BJ (cell line): ENCODE data around the gene ZNF184. TPM values are rescaled to one million over a fixed set of nuclear protein-coding genes. Genes with fewer than 3 reads are reported as not detected.

ENCODE experiments used
- CTCF ChIA-PET: fragments of 350-600 bp; formaldehyde crosslinking; extraction: SDS; loops from one replicate; lab custom pipeline; 2021; ENCODE audit warnings: antibody characterized with exemption, inconsistent platforms; lab: Yijun Ruan, JAX
- POLR2A ChIA-PET: fragments of 300-600 bp; sonication (Branson Sonifier 250); formaldehyde crosslinking; extraction: SDS; loops from one replicate; lab custom pipeline; 2021; ENCODE audit warnings: antibody characterized with exemption; lab: Charles Lee
- DNase-seq: peaks from one replicate; pipeline ENCODE4 v3.0.0-alpha.2; 2011; ENCODE audit warnings: low read depth
- H3K27me3 ChIP-seq: 2 replicates; pipeline ENCODE4 v1.6.0; 2011; ENCODE audit warnings: low read length; ENCODE audit not compliant: control insufficient read depth, insufficient read depth
- H3K36me3 ChIP-seq: 2 replicates; pipeline ENCODE4 v1.5.1; 2011; ENCODE audit warnings: low read length; ENCODE audit not compliant: control insufficient read depth, insufficient read depth
- H3K4me3 ChIP-seq: 2 replicates; pipeline ENCODE4 v1.5.1; 2011; ENCODE audit warnings: low read depth, mild to moderate bottlenecking, control low read depth, low read length
- polyA plus RNA-seq: library from polyadenylated mRNA; depleted of rRNA; stranded (reverse); fragments of >200 nt; gene quantifications from 2 replicates; pipeline ENCODE4 v1.2.3, GENCODE V29; 2011
- TF ChIP-seq, protein P1 (sequence below): IDR thresholded peaks from 2 replicates; pipeline ENCODE4 v1.5.1; 2011; ENCODE audit warnings: low read depth, mild to moderate bottlenecking, control low read depth, inconsistent platforms, low read length, moderate library complexity; ENCODE audit not compliant: insufficient read depth

Gene ZNF184
- polyA plus RNA-seq, 1 experiment = 1.8 TPM

DNA sequence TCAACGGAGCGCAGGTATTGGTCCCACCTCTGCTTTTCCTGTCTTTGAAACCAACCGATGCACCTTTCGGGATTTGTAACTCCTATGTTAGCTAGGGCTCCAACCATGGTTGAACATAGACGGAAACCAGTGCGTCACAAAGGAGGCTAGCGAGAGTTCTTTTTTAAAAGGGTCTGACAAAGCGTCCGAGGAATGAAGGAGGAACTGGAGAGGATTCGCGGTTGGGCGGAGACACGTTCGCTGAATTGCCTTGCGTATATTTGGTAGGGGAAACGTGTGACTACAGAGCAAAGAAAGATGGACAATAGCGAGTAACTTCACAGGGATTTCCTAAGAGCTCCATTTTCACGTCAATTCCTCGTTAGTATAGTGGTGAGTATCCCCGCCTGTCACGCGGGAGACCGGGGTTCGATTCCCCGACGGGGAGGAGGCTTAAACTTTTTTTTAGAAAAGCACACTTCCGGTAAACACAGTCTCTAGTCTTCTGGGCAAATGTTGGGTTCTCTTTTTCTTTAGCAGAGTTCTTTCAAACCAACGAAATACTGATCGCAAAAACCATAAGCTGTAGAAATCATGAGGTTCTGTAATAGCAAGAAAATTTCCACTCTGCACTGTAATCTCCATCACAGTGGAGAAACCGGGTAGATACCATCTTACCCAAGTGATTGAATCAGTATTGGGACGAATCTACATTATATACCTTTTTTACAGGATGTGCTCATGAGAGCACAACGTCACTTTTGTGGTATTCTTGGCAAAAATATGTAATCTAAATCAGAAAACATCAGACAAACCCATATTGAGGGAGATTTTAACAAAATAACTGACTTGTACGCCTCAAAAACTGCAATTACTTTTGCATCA, 6.6 kb upstream of the ZNF184 start:
- TF ChIP-seq, protein P1, sequence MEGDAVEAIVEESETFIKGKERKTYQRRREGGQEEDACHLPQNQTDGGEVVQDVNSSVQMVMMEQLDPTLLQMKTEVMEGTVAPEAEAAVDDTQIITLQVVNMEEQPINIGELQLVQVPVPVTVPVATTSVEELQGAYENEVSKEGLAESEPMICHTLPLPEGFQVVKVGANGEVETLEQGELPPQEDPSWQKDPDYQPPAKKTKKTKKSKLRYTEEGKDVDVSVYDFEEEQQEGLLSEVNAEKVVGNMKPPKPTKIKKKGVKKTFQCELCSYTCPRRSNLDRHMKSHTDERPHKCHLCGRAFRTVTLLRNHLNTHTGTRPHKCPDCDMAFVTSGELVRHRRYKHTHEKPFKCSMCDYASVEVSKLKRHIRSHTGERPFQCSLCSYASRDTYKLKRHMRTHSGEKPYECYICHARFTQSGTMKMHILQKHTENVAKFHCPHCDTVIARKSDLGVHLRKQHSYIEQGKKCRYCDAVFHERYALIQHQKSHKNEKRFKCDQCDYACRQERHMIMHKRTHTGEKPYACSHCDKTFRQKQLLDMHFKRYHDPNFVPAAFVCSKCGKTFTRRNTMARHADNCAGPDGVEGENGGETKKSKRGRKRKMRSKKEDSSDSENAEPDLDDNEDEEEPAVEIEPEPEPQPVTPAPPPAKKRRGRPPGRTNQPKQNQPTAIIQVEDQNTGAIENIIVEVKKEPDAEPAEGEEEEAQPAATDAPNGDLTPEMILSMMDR = no peak
- DNase-seq = peak; percentile 80
- ChIA-PET CTCF (interaction anchor here (0.6 to 2.2 kb wide), 3 partner anchors 39 to 1386 kb away, joined by 3 to 6 read pairs (median 3); no protein-coding TSS in a partner anchor), POLR2A (no interaction called here)
- H3K27me3 ChIP-seq = no peaks in the 10 kb centered on the region
- no peaks in the 10 kb centered on the region for H3K36me3 ChIP-seq
- H3K4me3 ChIP-seq = peak overlapping the region; percentile 67

DNA sequence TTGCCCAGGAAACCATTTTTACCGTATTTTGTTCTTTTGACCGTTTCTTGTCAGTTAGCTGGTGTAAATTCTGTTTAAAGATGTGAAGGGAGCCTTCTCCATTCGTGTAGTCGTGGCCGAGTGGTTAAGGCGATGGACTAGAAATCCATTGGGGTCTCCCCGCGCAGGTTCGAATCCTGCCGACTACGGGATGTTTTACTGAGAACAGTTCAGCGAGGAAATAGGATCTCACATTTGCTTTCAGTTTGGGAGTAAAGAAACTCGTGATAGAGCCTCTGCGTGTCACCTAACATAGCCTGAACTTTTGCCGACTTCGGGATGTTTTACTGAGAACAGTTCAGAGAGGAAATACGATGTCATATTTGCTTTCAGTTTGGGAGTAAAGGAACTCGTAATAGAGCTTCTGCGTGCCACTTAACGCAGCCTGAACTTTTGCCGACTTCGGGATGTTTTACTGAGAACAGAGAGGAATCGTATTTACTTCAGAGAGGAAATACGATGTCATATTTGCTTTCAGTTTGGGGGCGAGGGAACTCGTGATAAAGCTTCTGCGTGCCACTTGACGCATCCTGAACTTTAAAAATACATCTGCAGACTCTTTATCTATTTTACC, 5.9 kb upstream of the ZNF184 start:
- peak; percentile 75 for DNase-seq
- Histone ChIP-seq H3K36me3 (no peaks in the 10 kb centered on the region), H3K27me3 (no peaks in the 10 kb centered on the region), H3K4me3 (peak overlapping the region; percentile 67)
- ChIA-PET POLR2A (interaction anchor here (0.7 kb wide), 1 partner anchor 886 kb away, joined by 3 read pairs; no protein-coding TSS in a partner anchor), CTCF (interaction anchor here (0.6 to 2.2 kb wide), 4 partner anchors 40 to 1385 kb away, joined by 3 to 6 read pairs (median 3); no protein-coding TSS in a partner anchor)
- TF ChIP-seq, protein P1 = no peak

DNA sequence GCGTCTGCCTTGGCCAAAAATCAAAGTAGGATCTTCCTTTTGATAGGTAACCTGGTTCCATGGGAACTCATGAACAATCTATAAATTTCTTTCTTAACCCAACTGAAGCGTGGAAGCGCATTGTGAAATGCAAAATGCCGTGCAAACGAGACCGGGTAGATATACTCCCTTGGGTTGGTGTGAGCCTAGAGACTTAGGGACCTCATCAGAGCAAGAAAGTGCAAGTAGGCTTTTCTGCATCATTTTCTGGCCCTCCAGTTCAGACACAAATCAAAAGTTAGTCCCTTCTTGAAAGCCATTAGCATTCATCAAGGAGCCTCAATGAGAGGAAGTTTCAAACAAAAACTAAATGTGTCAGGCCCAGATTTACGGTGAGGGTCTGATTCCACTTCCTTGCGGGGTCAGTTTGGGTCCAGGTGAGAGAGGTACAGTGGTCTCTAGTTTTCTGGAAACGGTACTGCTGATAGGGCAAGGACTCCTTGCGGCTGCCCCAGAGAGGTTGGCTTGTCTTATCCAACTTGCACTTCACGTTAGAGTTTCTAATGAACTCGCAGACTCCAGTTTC, 5.3 kb upstream of the ZNF184 start:
- CTCF ChIA-PET = interaction anchor here (1.0 to 2.2 kb wide), 3 partner anchors 41 to 318 kb away, joined by 3 to 6 read pairs (median 3); no protein-coding TSS in a partner anchor
- POLR2A ChIA-PET = interaction anchor here (0.7 kb wide), 1 partner anchor 886 kb away, joined by 3 read pairs; no protein-coding TSS in a partner anchor
- TF ChIP-seq, protein P1 = no peak
- H3K27me3 ChIP-seq = no peaks in the 10 kb centered on the region
- H3K4me3 ChIP-seq = peak overlapping the region; percentile 67
- no peaks in the 10 kb centered on the region for H3K36me3 ChIP-seq
- DNase-seq = no peak

DNA sequence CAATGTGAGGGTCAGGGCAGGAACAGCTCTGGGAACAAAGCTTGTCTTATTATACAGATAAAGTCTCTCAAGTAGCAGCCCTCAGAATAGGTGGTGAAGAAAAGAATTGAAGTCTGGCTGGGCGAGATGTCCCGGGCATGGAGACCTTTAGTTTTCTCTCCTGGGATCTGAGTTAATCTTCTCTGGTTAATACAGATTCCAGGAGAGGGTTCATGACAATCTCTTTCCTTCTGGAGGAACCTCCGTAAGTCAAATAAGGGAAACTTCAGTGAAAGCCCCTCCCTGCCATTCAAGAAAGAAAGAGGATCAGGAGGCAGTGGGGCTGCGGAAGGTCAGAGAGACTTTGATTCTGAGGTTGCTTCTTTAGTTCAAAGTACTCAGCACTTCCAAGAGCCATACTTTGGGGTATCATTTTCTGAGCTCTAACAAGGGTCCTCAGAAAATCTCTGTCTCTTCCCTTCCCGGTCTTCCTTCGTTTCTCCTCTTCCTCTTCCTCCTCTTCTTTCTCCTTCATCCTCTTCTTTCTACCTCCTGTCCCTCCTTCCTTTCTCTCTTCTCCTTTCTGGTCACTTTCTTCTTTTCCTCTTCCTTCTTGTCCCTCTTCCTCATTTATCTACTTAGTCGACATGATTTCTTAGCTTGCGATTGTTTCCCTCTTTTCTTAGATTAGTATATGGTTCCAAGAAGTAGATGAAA, 4.6 kb upstream of the ZNF184 start:
- Histone ChIP-seq H3K27me3 (no peaks in the 10 kb centered on the region), H3K36me3 (no peaks in the 10 kb centered on the region), H3K4me3 (no peak overlapping the region; the same call in 1 of the 2 replicates)
- CTCF ChIA-PET = interaction anchor here (1.6 to 2.2 kb wide), 2 partner anchors 42 to 300 kb away, joined by 3 to 6 read pairs; no protein-coding TSS in a partner anchor
- no peak for DNase-seq
- TF ChIP-seq, protein P1 = no peak
- POLR2A ChIA-PET = no interaction called here
